Motor neuron (in vitro differentiated cells): Measurements from ENCODE around the gene ZBTB40. TPM values are rescaled to one million over a fixed set of nuclear protein-coding genes. Genes with fewer than 3 reads are reported as not detected.

Experiments used
- ATAC-seq, 8 experiments: fragments of 200-7000 bp; cut with Tn5 transposase; replicated peaks in 6 of 8; 2 replicates each; pipeline ENCODE4 v1.8.0; 2021; ENCODE audit warnings: mild to moderate bottlenecking in 8 of 8, moderate library complexity in 8 of 8
- H3K27ac ChIP-seq, 2 donors: fragments of 250-450 bp; sonication (Bioruptor Pico); 2 replicates each; pipeline ENCODE4 v1.9.0; 2021; ENCODE audit warnings: antibody characterized with exemption in 2 of 2, mild to moderate bottlenecking in 2 of 2, moderate library complexity in 1 of 2
- H3K4me1 ChIP-seq, 2 donors: fragments of 250-450 bp; sonication (Bioruptor Pico); replicated peaks in 1 of 2; 2 replicates each; pipeline ENCODE4 v1.6.1; 2021; ENCODE audit warnings: antibody characterized with exemption in 2 of 2, mild to moderate bottlenecking in 2 of 2, moderate library complexity in 1 of 2
- H3K4me3 ChIP-seq, 5 donors: fragments of 250-450 bp; sonication (Bioruptor Pico); 2 replicates each; pipeline ENCODE4 v1.9.0; 2021; ENCODE audit warnings: antibody characterized with exemption in 5 of 5, mild to moderate bottlenecking in 5 of 5, moderate library complexity in 4 of 5
- WGBS, 10 experiments: fragments of 450-650 bp; shearing (Covaris generic); methylation state at CpG; one replicate each; pipeline ENCODE4 v1.0.0; 2022; 5-methylcytosine and 5-hydroxymethylcytosine counted together
- in situ Hi-C, 9 experiments: fragments of 400-800 bp; cut with MboI; loops; one replicate each; pipeline ENCODE4 v1.15.0; 2021; ENCODE audit warnings: low sequenced_read_pairs in 9 of 9, low pct_unique_long_range_greater_than_20kb in 2 of 9; ENCODE audit not compliant: unreplicated experiment in 9 of 9
- total RNA-seq, 8 experiments: library from RNA; unstranded; fragments of 300-600 nt; gene quantifications; 2 replicates each; pipeline versions ENCODE4 v1.2.3 to v1.2.4, GENCODE V29; 2022

The ZBTB40 gene
- total RNA-seq, 8 experiments from 2014 or later = 7.5 to 19.5 (median 12.1) TPM

DNA sequence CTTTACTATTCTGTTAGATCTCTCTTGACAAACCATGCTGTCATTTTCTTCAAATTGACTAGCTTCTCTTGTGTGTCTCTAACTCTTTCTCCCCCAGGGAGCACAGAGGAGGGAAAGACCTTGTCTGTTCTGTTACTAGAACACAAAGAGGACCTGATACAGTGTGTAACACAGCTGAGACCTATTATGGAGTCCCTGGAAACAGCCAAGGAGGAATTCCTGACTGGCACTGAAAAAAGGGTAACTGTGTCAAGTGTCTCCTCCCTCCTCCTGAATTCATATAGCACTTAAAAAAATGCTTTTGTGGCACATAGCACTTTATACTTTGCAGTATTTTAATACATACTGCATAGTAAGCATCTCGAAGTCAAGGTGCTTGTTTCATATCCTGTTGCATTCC lies 50.6 kb downstream of the ZBTB40 start:
- H3K4me1 ChIP-seq = peaks cover 24 to 26% of the 10 kb centered on the region in 2 donors
- in situ Hi-C loops = no loop called here
- no peak overlapping the region for H3K4me3 ChIP-seq
- WGBS, 10 experiments = 67 to 100% (median 86%) methylated on average over 1 of the region's 1 CpG; no CpG with 5 or more reads in 3 of the 10 experiments
- H3K27ac ChIP-seq = no peak overlapping the region
- peak in 5 of 8 experiments; percentile 52 to 87 (median 55) for ATAC-seq

DNA sequence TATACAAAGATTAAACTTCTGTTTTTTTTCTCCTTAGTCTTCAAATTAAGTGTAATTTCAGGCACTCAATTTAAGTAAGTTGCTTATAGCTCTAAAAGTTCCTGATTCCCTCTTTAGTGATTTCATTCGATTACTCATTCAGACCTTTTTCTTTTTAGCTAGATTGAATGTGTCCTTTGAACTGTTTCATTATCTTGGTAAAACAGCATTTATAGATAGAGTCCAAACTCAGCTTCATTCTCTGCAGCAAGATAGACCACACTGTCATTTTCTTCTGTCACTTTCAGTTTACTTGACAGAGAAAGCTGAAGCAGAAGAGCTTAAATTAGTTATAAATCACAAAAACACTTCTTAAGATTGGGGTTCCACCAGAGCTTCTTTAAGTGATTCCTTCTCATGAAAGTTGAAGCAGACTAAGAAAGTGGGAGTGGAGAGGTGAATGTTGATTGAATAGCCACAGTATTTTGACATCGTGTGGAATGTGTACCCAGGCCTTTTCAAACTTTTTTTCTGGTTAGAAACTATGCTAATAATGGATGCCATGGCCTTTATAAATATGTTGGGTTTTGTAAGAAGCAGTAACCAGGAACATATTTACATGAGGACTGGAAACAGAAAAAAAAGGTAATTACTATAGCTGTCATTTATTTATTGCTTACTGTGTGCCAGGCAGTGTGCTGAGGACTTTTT lies 52.2 kb downstream of the ZBTB40 start:
- in situ Hi-C loops = no loop called here
- H3K27ac ChIP-seq = no peak overlapping the region
- H3K4me3 ChIP-seq = no peak overlapping the region
- WGBS, 10 experiments = 27 to 80% (median 52%) methylated on average over 1 to 2 of the region's 2 CpGs
- H3K4me1 ChIP-seq = peaks cover 30 to 37% of the 10 kb centered on the region in 2 donors
- peak in 2 of 8 experiments; percentile 54 to 69 for ATAC-seq

DNA sequence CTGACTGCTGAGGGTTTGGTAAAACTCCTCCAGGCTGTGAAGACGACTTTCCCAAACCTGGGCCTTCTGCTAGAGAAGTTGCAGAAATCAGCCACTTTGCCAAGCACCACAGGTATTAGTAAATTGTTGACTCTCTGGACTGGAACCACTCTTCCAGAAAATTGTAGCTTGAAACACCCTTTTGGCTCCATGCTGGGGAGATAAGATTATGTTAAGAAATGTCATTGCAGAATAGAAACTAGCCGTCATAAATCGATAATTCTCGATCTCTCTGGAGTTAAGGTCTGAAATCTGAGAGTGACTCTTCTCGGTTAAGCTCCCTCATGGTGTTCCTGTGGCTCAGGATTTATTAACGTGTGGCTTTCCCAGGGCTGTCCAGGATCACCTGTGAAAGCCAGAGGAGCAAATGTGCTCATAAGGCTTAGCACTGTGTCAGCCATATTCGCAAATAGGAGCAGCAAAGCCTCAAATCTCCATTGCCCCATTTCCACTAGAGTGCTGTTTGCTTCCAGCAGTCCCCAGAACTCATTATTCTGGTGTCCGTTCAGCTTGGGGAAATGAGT lies 54.6 kb downstream of the ZBTB40 start:
- Histone ChIP-seq H3K4me3 (no peak overlapping the region), H3K27ac (no peak overlapping the region), H3K4me1 (peaks cover 14 to 22% of the 10 kb centered on the region in 2 donors)
- WGBS, 10 experiments = 60 to 100% (median 96%) methylated on average over 1 to 8 of the region's 8 CpGs
- in situ Hi-C loops = no loop called here
- ATAC-seq = no peak

DNA sequence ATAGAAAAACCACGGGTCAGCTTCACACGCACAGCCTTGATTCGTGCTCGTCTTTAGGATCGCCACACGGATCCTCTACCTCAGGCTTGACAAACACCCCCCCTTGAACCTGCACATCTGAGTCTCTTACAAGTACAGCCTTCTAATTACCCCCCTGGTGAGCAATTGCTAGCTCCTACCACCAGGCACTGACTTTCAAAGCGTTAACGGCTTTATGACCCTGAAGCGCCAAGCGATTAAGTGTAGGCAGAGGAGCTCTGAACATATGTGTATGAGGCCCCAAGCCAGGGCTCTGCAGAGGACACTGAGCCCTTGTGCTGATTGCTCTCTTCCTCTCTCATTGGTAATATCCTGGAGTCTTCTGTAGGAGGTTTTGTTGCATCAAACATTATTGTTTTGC lies 55.9 kb downstream of the ZBTB40 start:
- WGBS, 10 experiments = 43 to 100% (median 85%) methylated on average over 1 to 10 of the region's 10 CpGs; no CpG with 5 or more reads in 2 of the 10 experiments
- Histone ChIP-seq H3K4me1 (peaks cover 6 to 18% of the 10 kb centered on the region in 2 donors), H3K27ac (no peak overlapping the region), H3K4me3 (no peak overlapping the region)
- ATAC-seq = peak in 4 of 8 experiments; percentile 48 to 91 (median 76)
- in situ Hi-C loops = no loop called here

DNA sequence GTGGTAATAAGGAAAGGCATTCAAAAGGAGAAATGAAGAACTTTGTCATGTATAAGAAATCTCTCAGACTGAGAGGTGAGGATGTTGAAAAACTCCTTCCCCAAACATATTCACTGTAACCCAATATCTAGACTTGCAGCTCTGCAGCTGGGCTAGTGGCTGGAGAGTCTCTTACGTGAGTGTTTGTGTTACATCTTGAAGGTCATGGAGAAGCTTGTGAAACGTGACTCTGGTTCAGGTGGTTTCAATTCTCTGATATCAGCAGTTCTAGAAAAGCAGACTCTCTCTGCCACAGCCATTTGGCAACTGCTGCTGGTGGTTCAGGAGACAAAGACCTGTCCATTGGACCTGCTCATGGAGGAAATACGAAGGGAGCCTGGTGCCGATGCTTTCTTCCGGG lies 56.7 kb downstream of the ZBTB40 start:
- Histone ChIP-seq H3K4me1 (peaks cover 6 to 18% of the 10 kb centered on the region in 2 donors), H3K27ac (peak overlapping the region in 1 of 2 donors; percentile 35), H3K4me3 (no peak overlapping the region)
- in situ Hi-C loops = no loop called here
- WGBS, 10 experiments = 75 to 97% (median 90%) methylated on average over 1 to 5 of the region's 5 CpGs; no CpG with 5 or more reads in 2 of the 10 experiments
- no peak for ATAC-seq

DNA sequence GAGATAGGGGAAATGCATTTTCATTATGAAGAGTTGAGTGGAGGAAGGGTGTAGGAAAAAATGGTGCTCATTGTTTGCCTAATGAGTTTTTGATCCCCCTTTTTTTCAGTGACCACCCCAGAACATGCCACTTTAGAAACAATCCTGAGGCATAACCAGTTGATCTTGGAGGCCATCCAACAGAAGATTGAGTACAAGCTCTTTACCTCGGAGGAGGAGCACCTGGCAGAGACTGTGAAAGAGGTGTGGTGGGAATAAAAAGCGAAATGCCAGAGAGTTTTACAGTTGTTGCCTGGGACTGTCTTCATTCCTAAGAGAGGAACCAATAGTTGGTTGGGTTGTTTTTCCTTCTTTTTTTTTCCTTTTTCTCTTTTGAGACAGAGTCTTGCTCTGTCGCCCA lies 57.3 kb downstream of the ZBTB40 start:
- H3K27ac ChIP-seq = no peak overlapping the region
- no peak for ATAC-seq
- peaks cover 6 to 18% of the 10 kb centered on the region in 2 donors for H3K4me1 ChIP-seq
- in situ Hi-C loops = no loop called here
- WGBS, 10 experiments = 83 to 100% (median 97%) methylated on average over 3 of the region's 3 CpGs; no CpG with 5 or more reads in 7 of the 10 experiments
- no peak overlapping the region for H3K4me3 ChIP-seq

DNA sequence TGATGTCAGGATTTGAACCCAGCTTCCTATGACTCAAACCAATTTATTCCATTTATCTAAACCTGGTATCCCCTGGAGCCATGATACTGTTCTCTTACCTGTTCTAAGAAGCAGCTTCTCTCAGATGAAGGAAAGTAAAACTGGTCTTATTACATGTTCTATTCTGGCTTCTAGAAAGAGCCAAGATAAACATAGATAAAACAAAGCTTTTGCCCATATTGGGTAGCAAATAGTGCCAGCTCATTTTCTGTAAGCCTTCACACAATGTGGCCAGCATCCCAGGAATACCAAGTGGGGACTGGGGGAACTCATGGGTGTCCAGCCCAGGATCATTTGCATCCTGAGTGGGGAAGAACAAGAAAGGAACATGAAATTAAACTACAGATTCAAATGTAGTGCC lies 58.2 kb downstream of the ZBTB40 start:
- no peak for ATAC-seq
- in situ Hi-C loops = no loop called here
- Histone ChIP-seq H3K4me1 (peaks cover 6 to 14% of the 10 kb centered on the region in 2 donors), H3K4me3 (no peak overlapping the region), H3K27ac (no peak overlapping the region)

DNA sequence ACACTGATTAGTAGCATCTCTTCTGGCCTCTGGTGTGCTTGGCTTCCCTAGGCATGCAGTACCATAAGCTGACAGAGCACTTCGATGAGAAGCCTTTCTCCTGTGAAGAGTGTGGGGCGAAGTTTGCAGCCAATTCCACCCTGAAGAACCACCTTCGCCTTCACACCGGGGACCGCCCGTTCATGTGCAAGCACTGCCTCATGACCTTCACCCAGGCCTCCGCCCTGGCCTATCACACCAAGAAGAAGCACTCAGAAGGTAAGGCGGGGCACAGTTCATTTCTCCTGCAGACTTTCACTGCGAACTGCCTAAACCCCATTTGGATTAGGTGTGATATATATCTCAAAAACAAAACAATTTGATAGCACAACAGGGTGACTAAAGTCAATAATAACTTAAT lies 61.2 kb downstream of the ZBTB40 start:
- H3K4me1 ChIP-seq = peaks cover under 1 to 5% of the 10 kb centered on the region in 2 donors
- H3K27ac ChIP-seq = no peak overlapping the region
- ATAC-seq = no peak
- H3K4me3 ChIP-seq = no peak overlapping the region
- in situ Hi-C loops = no loop called here
- 83 to 100% (median 94%) methylated on average over 1 to 9 of the region's 9 CpGs for WGBS, 10 experiments

DNA sequence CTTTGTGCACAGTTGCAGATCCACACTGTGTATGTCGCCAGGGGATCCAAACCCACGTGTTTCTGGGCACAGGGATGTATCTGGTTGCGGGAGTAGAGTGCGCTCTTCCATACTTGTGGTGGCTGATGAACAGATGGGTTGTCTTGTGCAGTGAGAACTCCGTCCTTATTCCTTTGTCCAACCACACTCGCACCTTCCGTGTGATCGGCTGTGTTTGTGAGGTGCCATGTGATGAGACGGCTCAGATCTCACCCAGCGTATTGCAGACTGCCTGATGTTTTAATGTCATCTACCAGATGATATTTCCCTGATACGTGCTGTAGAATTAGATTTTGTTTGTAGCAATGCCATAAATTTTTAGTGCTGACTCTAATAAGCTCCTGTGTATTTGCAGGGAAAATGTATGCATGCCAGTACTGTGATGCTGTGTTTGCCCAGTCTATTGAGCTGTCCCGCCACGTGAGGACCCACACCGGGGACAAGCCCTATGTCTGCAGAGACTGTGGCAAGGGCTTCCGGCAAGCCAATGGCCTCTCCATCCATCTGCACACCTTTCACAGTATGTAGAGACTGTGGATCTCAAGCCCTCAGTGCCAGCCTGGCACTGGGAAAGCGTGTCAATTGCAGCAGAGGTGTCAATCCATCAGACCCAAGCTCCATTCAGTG lies 65.4 kb downstream of the ZBTB40 start:
- WGBS, 10 experiments = 73 to 100% (median 86%) methylated on average over 1 to 16 of the region's 16 CpGs; no CpG with 5 or more reads in 2 of the 10 experiments
- ATAC-seq = peak in 1 of 8 experiments; percentile 75
- H3K4me1 ChIP-seq = no peaks in the 10 kb centered on the region
- no peak overlapping the region for H3K4me3 ChIP-seq
- H3K27ac ChIP-seq = no peak overlapping the region
- in situ Hi-C loops = no loop called here

DNA sequence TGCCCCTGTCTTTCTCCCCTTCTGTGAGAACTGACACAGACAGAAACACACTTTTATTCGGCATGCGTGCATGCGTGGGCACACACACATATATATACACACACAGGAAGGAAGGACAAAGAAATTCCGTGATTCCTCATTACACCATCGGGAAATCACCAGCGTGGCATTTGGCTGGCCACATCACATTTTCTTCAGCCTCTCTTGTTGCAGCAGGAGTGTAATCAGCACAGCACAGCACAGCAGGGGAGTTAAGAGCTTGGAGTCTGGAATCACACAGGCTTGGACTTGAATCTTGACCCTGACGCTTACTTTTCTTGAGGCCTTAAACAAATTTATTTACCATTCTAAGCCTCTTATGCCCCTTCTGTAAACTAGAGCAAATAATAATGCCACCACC lies 66.3 kb downstream of the ZBTB40 start:
- Histone ChIP-seq H3K27ac (no peak overlapping the region), H3K4me3 (no peak overlapping the region), H3K4me1 (no peaks in the 10 kb centered on the region)
- WGBS, 10 experiments = 83 to 95% (median 90%) methylated on average over 2 to 7 of the region's 7 CpGs; no CpG with 5 or more reads in 5 of the 10 experiments
- ATAC-seq = no peak
- in situ Hi-C loops = no loop called here

DNA sequence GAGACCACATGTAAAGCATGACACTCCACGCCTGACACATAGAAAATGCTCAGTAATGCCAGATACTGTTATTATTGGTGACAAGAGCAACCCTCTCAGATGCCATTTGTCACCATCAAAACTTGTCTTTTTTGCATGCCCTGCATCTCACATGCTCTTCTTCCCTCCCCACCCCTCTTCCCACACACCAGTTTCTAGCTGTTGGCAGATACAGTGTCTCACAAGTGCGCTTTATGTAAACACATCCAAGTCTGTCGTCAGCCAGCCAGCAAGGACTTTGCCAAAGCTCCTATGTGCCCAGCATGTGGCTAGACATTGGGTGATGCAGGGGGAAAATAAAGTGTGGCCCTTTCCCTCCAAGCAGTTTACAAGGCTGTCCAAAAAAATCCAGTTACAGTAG lies 66.7 kb downstream of the ZBTB40 start:
- H3K4me3 ChIP-seq = no peak overlapping the region
- no peak overlapping the region for H3K27ac ChIP-seq
- no peaks in the 10 kb centered on the region for H3K4me1 ChIP-seq
- WGBS, 10 experiments = 80 to 100% (median 96%) methylated on average over 1 to 3 of the region's 3 CpGs; no CpG with 5 or more reads in 3 of the 10 experiments
- in situ Hi-C loops = no loop called here
- ATAC-seq = no peak

DNA sequence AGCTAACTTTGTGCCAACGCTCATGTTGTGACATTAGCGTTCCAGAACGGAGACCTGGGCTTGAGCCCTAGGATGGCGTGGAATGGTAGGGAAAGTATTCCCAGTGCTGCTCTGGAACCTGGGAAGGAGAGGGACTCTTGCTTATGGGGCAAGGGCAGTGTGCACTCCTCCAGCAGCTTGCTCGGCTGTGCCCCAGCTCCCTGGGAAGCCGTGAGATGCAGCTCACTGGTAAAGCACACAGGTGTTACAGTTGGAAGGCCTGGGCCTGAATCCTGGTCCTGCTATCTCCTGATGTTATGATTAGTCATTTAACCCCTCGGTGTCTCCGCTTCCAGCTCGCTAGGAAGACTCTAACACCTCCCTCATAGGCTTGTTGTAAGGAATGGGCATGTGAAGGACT lies 69.2 kb downstream of the ZBTB40 start:
- Histone ChIP-seq H3K4me1 (no peaks in the 10 kb centered on the region), H3K4me3 (no peak overlapping the region), H3K27ac (no peak overlapping the region)
- ATAC-seq = no peak
- WGBS, 10 experiments = 80 to 100% (median 91%) methylated on average over 1 to 9 of the region's 9 CpGs; no CpG with 5 or more reads in 2 of the 10 experiments
- in situ Hi-C loops = loop anchor here in 1 of 9 experiments (10.0 kb wide), 1 partner anchor 124 kb away; the partner anchor contains the start of gene C1QC

DNA sequence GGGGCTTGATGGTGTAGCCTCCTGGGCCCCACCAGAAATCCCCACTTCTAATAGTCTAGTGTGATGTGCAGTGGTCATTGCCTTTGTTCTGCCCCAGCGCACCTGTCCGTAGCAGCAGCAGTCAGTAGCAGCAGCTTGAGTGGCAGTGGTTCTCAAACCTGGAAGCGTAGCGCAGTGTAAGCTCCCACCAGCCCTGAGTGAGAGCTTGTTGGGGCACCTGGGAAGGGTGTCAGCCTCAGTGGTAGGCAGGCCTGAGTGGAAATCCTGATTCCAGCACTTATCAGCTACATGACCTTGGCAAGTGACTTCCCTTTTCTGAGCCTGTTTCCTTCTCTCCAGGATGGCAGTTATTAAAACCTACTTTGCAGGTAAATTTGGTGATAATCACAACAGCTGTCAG lies 70.0 kb downstream of the ZBTB40 start:
- Histone ChIP-seq H3K4me3 (no peak overlapping the region), H3K27ac (no peak overlapping the region), H3K4me1 (no peaks in the 10 kb centered on the region)
- no peak for ATAC-seq
- 95 to 100% (median 100%) methylated on average over 2 to 4 of the region's 4 CpGs; no CpG with 5 or more reads in 6 of the 10 experiments for WGBS, 10 experiments
- in situ Hi-C loops = loop anchor here in 1 of 9 experiments (10.0 kb wide), 1 partner anchor 123 kb away; the partner anchor contains the start of gene C1QC
